T-cell (primary cell): ENCODE results near the gene SNAPC2. TPM values are rescaled to one million over a fixed set of nuclear protein-coding genes. Genes with fewer than 3 reads are reported as not detected.
A peak's percentile ranks its signal among the peaks of the same experiment; 100 is the strongest.
"Not testable (repeated sequence)": the region's sequence is repeated elsewhere in the genome, so short reads cannot be mapped to it uniquely, and the experiment has no call there.

Experiments
- ATAC-seq, 4 experiments: fragments of 200-7000 bp in 3 of 4; fragments of 150-1000 bp in 1 of 4; cut with Tn5 transposase; replicated peaks in 1 of 4; 1 replicate in 3 of 4; 2 replicates in 1 of 4; pipeline ENCODE4 v1.10.0; 2021; ENCODE audit warnings: moderate library complexity in 3 of 4, mild to moderate bottlenecking in 2 of 4, moderate number of reproducible peaks in 1 of 4
- CTCF ChIA-PET, 2 donors: fragments of 300-600 bp; sonication (Branson Sonifier 250); formaldehyde crosslinking; loops; one replicate each; lab custom pipeline; 2022; ENCODE audit warnings: antibody characterized with exemption in 2 of 2; lab: Charles Lee
- POLR2A ChIA-PET, 2 donors: fragments of 300-600 bp; sonication (Branson Sonifier 250); formaldehyde crosslinking; loops; one replicate each; lab custom pipeline; 2022; ENCODE audit warnings: antibody characterized with exemption in 2 of 2; lab: Charles Lee
- DNase-seq, 35 experiments: peaks; one replicate each; pipeline versions ENCODE4 v3.0.0 to v3.0.0-alpha.2; 2013 to 2023
- H3K27ac ChIP-seq: one replicate; pipeline ENCODE4 v1.5.1; 2013; ENCODE audit warnings: low read length
- H3K27me3 ChIP-seq, 2 experiments: replicated peaks in 1 of 2; 1 replicate in 1 of 2; 2 replicates in 1 of 2; pipeline versions ENCODE4 v1.6.1 to v1.7.0; 2013; ENCODE audit warnings: low read length in 1 of 2, mixed read lengths in 1 of 2; ENCODE audit not compliant: control insufficient read depth in 2 of 2, insufficient read depth in 2 of 2; ENCODE audit errors: extremely low read depth in 1 of 2
- H3K36me3 ChIP-seq, 2 donors: 1 replicate in 1 of 2; 2 replicates in 1 of 2; pipeline versions ENCODE4 v1.6.1 to v1.7.0; 2013; ENCODE audit warnings: low read length in 1 of 2; ENCODE audit not compliant: control insufficient read depth in 2 of 2, insufficient read depth in 1 of 2; ENCODE audit errors: extremely low read depth in 1 of 2
- H3K4me1 ChIP-seq, 2 experiments: 1 replicate in 1 of 2; 2 replicates in 1 of 2; pipeline versions ENCODE4 v1.6.1 to v1.7.0; 2013; ENCODE audit warnings: low read length in 2 of 2, mixed read lengths in 1 of 2; ENCODE audit not compliant: insufficient read depth in 2 of 2, control insufficient read depth in 1 of 2; ENCODE audit errors: extremely low read depth in 1 of 2
- H3K4me3 ChIP-seq, 2 donors: 1 replicate in 1 of 2; 2 replicates in 1 of 2; pipeline versions ENCODE4 v1.5.1 to v1.7.0; 2013; ENCODE audit warnings: mild to moderate bottlenecking in 2 of 2, low read length in 1 of 2, moderate library complexity in 1 of 2; ENCODE audit not compliant: control insufficient read depth in 1 of 2; ENCODE audit errors: extremely low read depth in 1 of 2
- H3K9me3 ChIP-seq: 2 replicates; pipeline ENCODE4 v1.7.0; 2013
- H3K27ac Mint-ChIP-seq, 2 donors: one replicate each; pipeline ENCODE4 v1.8.0; 2020 to 2021; ENCODE audit warnings: mild to moderate bottlenecking in 2 of 2, mixed read lengths in 2 of 2
- H3K27me3 Mint-ChIP-seq, 2 donors: one replicate each; pipeline ENCODE4 v1.8.0; 2021 to 2022; ENCODE audit warnings: mixed read lengths in 2 of 2
- H3K36me3 Mint-ChIP-seq: one replicate; pipeline ENCODE4 v1.8.0; 2021; ENCODE audit warnings: mixed read lengths
- H3K4me1 Mint-ChIP-seq, 3 donors: one replicate each; pipeline ENCODE4 v1.8.0; 2020 to 2022; ENCODE audit warnings: mixed read lengths in 3 of 3, mild to moderate bottlenecking in 1 of 3
- H3K4me3 Mint-ChIP-seq, 3 donors: one replicate each; pipeline ENCODE4 v1.8.0; 2020 to 2022; ENCODE audit warnings: mild to moderate bottlenecking in 3 of 3, mixed read lengths in 3 of 3, moderate library complexity in 3 of 3
- H3K9me3 Mint-ChIP-seq, 3 donors: one replicate each; pipeline ENCODE4 v1.8.0; 2020 to 2022; ENCODE audit warnings: mixed read lengths in 3 of 3
- WGBS: methylation state at CpG from one replicate; pipeline ENCODE4 v1.1.5; 2013; ENCODE audit warnings: missing lambda C conversion rate; ENCODE audit not compliant: insufficient coverage; 5-methylcytosine and 5-hydroxymethylcytosine counted together
- total RNA-seq, 35 experiments: library from RNA in 6 of 35; stranded (reverse) in 6 of 35; fragments of 120-200 nt in 1 of 35; gene quantifications; one replicate each; pipeline versions ENCODE4 v1.2.1 to v1.2.4 and lab custom pipeline; 2013 to 2026

The SNAPC2 gene
- total RNA-seq, 5 donors from 2014 or later (not counting 1 experiment from before 2014, with no cell fraction given), result 9.0 to 22.9 (median 18.6) TPM

GRCh38 chr19:7918062-7918614 lies 2.0 kb upstream of the SNAPC2 start:
- CTCF ChIA-PET, result interaction anchor here in 1 of 2 donors (0.6 to 1.1 kb wide), 3 partner anchors 10 to 84 kb away, joined by 3 to 6 read pairs (median 3); partner anchors contain the start of gene MAP2K7
- H3K27ac Mint-ChIP-seq, result peak overlapping the region in 1 of 2 donors; percentile 28

GRCh38 chr19:7918615-7919421 lies 1.3 kb upstream of the SNAPC2 start:
- no peaks in the 10 kb centered on the region for H3K36me3 Mint-ChIP-seq
- H3K4me1 Mint-ChIP-seq, result peaks cover 29 to 50% (median 35%) of the 10 kb centered on the region in 3 donors
- ChIA-PET POLR2A (interaction anchor here in 1 of 2 donors (0.7 to 1.5 kb wide), 2 partner anchors 289 to 453 kb away, joined by 3 to 4 read pairs; partner anchors contain the start of genes PET100 and XAB2), CTCF (interaction anchor here in 1 of 2 donors (0.6 to 3.6 kb wide), 5 partner anchors 10 to 83 kb away, joined by 3 to 33 read pairs (median 28); partner anchors contain the start of genes MAP2K7 and TIMM44)
- ATAC-seq (no peak), DNase-seq (no peak)
- H3K4me1 ChIP-seq, result peaks cover 17 to 64% of the 10 kb centered on the region in 2 experiments
- H3K9me3 Mint-ChIP-seq, result no peaks in the 10 kb centered on the region
- no peak overlapping the region for H3K4me3 ChIP-seq
- peaks cover 10 to 37% of the 10 kb centered on the region in 2 donors for H3K27me3 Mint-ChIP-seq
- H3K9me3 ChIP-seq, result no peaks in the 10 kb centered on the region
- no peak overlapping the region for H3K27ac Mint-ChIP-seq
- no peak overlapping the region for H3K27ac ChIP-seq
- peaks cover 6 to 13% of the 10 kb centered on the region in 2 donors for H3K36me3 ChIP-seq
- WGBS, result 55% methylated on average over 27 of the region's 42 CpGs
- H3K27me3 ChIP-seq, result peaks cover 3 to 54% of the 10 kb centered on the region in 2 experiments
- peak overlapping the region; percentile 86 to 94 (median 88) for H3K4me3 Mint-ChIP-seq

More at GRCh38 chr19:7918062-7918614, 2.0 kb upstream of the SNAPC2 start:
- Mint-ChIP-seq H3K4me3 (peak overlapping the region in 2 of 3 donors; percentile 9 to 72), H3K27me3 (peaks cover 10 to 37% of the 10 kb centered on the region in 2 donors), H3K4me1 (peaks cover 29 to 47% (median 35%) of the 10 kb centered on the region in 3 donors)
- peaks cover 6 to 13% of the 10 kb centered on the region in 2 donors for H3K36me3 ChIP-seq
- POLR2A ChIA-PET, result interaction anchor here in 1 of 2 donors (0.7 kb wide), 1 partner anchor 453 kb away, joined by 3 read pairs; no protein-coding TSS in a partner anchor
- WGBS, result 20% methylated on average over 10 of the region's 29 CpGs
- peaks cover 3 to 54% of the 10 kb centered on the region in 2 experiments for H3K27me3 ChIP-seq
- not testable (repeated sequence) for DNase-seq, ATAC-seq, H3K9me3 Mint-ChIP-seq, H3K27ac ChIP-seq, H3K36me3 Mint-ChIP-seq, H3K9me3 ChIP-seq
- H3K4me1 ChIP-seq, result peaks cover 17 to 64% of the 10 kb centered on the region in 2 experiments
- H3K4me3 ChIP-seq, result peak overlapping the region in 1 of 2 donors; percentile 55

GRCh38 chr19:7920519-7921301 lies 572 bp downstream of the SNAPC2 start:
- no peaks in the 10 kb centered on the region for H3K9me3 ChIP-seq
- peak overlapping the region; percentile 72 for H3K27ac ChIP-seq
- under 1% methylated on average over 38 of the region's 62 CpGs for WGBS
- DNase-seq, result peak; percentile 93 to 100 (median 100)
- H3K4me1 ChIP-seq, result peaks cover 17 to 67% of the 10 kb centered on the region in 2 experiments
- Mint-ChIP-seq H3K9me3 (no peaks in the 10 kb centered on the region), H3K4me3 (peak overlapping the region; percentile 86 to 94 (median 88)), H3K27me3 (peaks cover 6 to 24% of the 10 kb centered on the region in 2 donors), H3K4me1 (peaks cover 29 to 51% (median 33%) of the 10 kb centered on the region in 3 donors), H3K27ac (peak overlapping the region; percentile 91 to 94), H3K36me3 (no peaks in the 10 kb centered on the region)
- ChIA-PET POLR2A (interaction anchor here in 1 of 2 donors (0.6 to 2.2 kb wide), 9 partner anchors 9 to 1148 kb away, joined by 3 to 9 read pairs (median 5); partner anchors contain the start of genes MAP2K7, PET100, TIMM44 and VAV1), CTCF (interaction anchor here (0.6 to 3.6 kb wide), 16 partner anchors 9 to 1919 kb away, joined by 3 to 33 read pairs (median 4); partner anchors contain the start of genes MAP2K7 (in 1 of the 2), MCOLN1 (in 1 of the 2) and TIMM44 (in 1 of the 2))
- H3K27me3 ChIP-seq, result peaks cover 3 to 37% of the 10 kb centered on the region in 2 experiments
- peak; percentile 67 to 79 (median 70) for ATAC-seq
- H3K4me3 ChIP-seq, result peak overlapping the region; percentile 57
- peaks cover 6 to 13% of the 10 kb centered on the region in 2 donors for H3K36me3 ChIP-seq

- Mint-ChIP-seq H3K27ac (peak overlapping the region; percentile 91 to 94), H3K4me3 (peak overlapping the region; percentile 86 to 94 (median 88)), H3K36me3 (no peaks in the 10 kb centered on the region), H3K9me3 (no peaks in the 10 kb centered on the region), H3K4me1 (peaks cover 29 to 50% (median 32%) of the 10 kb centered on the region in 3 donors), H3K27me3 (peaks cover 4 to 19% of the 10 kb centered on the region in 2 donors)
- POLR2A ChIA-PET, result interaction anchor here in 1 of 2 donors (0.6 to 2.2 kb wide), 5 partner anchors 9 to 1149 kb away, joined by 3 to 9 read pairs (median 5); partner anchors contain the start of genes MAP2K7, TIMM44 and VAV1
- Histone ChIP-seq H3K4me1 (peaks cover 17 to 64% of the 10 kb centered on the region in 2 experiments), H3K9me3 (no peaks in the 10 kb centered on the region), H3K4me3 (peak overlapping the region; percentile 55 to 57), H3K27me3 (peaks cover 3 to 30% of the 10 kb centered on the region in 2 experiments), H3K27ac (peak overlapping the region; percentile 72), H3K36me3 (peaks cover 6 to 13% of the 10 kb centered on the region in 2 donors)
- CTCF ChIA-PET, result interaction anchor here (0.6 to 3.6 kb wide), 7 partner anchors 8 to 353 kb away, joined by 3 to 33 read pairs (median 11); partner anchors contain the start of genes MAP2K7 (in 1 of the 2) and TIMM44 (in 1 of the 2)
- ATAC-seq (no peak), DNase-seq (no peak)
- WGBS, result 62% methylated on average over 15 of the region's 17 CpGs
Measured at GRCh38 chr19:7921302-7921966, 1.3 kb downstream of the SNAPC2 start.
